ENCODE results near the gene AHSG.

GRCh38 chr3:186620213-186621092 is 7.6 kb downstream of the AHSG start:
- no peak for TF ChIP-seq CTCF (IDR thresholded peaks at IDR 0.05)
- TF ChIP-seq POLR2A (IDR thresholded peaks at IDR 0.05): no peak

All from Peyer's patch (tissue), 4 donors.